Measurements from ENCODE around the gene GTF2IRD1. TPM values are rescaled to one million over a fixed set of nuclear protein-coding genes. Genes with fewer than 3 reads are reported as not detected.
"Not testable (repeated sequence)": the region's sequence is repeated elsewhere in the genome, so short reads cannot be mapped to it uniquely, and the experiment has no call there.

The GTF2IRD1 gene
- total RNA-seq, 4 donors from 2014 or later = 42.9 to 109 (median 77.0) TPM

DNA sequence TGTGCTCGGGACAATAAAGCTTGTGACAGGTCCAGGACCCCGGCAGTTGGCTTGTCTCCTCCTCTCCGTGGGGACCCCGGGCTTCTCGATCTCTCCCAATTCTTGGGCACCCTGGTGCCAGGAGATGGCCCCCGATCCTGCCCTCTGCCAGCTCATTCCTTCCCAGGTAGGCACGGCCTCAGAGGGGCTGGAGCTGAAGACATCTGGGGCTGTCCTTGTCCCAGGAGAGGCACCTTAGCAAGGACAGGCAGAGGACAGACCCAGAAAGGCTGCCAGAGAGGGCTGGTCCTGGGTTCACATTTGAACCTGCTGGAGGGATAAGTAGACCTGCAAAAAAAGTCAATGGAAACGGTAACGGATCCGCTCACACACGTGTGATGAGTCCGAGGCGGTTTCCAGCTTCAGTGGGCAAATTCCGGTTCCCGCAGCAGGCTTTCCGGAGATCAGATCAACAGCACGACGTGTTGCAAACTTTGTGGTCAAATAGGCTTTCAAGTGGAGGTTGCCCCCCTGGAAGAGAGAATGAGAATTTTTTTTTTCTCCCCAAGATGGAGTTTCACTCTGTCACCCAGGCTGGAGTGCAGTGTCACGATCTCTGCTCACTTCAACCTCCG is 47.7 kb upstream of the GTF2IRD1 start:
- no peak for TF ChIP-seq CTCF (IDR thresholded peaks at IDR 0.05 in 4 of 5, conservative IDR thresholded peaks at IDR 0.05 in 1 of 5)
- TF ChIP-seq POLR2A (IDR thresholded peaks at IDR 0.05) = no peak
- no peak overlapping the region for H3K27ac ChIP-seq
- intact Hi-C loops (cut with DNase I; ENCODE audit: low total_unique reads) = no loop called here
- ATAC-seq (no peak), DNase-seq (no peak)
- no peaks in the 10 kb centered on the region for H3K9me3 ChIP-seq
- H3K4me3 ChIP-seq = no peak overlapping the region
- no peaks in the 10 kb centered on the region for H3K27me3 ChIP-seq
- in situ Hi-C loops (cut with MboI; ENCODE audit: low sequenced_read_pairs in 4 of 4) = loop anchor here in 2 of 4 donors (10.0 to 25.0 kb wide), 3 partner anchors 201 to 631 kb away; no protein-coding TSS in a partner anchor
- H3K36me3 ChIP-seq = no peaks in the 10 kb centered on the region
- no peaks in the 10 kb centered on the region for H3K4me1 ChIP-seq

- DNase-seq = no peak
- Histone ChIP-seq H3K27ac (no peak overlapping the region), H3K9me3 (no peaks in the 10 kb centered on the region), H3K4me1 (no peaks in the 10 kb centered on the region), H3K36me3 (no peaks in the 10 kb centered on the region), H3K4me3 (no peak overlapping the region), H3K27me3 (no peaks in the 10 kb centered on the region)
- TF ChIP-seq POLR2A (IDR thresholded peaks at IDR 0.05) (no peak), CTCF (IDR thresholded peaks at IDR 0.05 in 4 of 5, conservative IDR thresholded peaks at IDR 0.05 in 1 of 5) (no peak)
- intact Hi-C loops (cut with DNase I; ENCODE audit: low total_unique reads) = no loop called here
- in situ Hi-C loops (cut with MboI; ENCODE audit: low sequenced_read_pairs in 4 of 4) = loop anchor here in 2 of 4 donors (10.0 to 25.0 kb wide), 3 partner anchors 203 to 629 kb away; no protein-coding TSS in a partner anchor
- ATAC-seq = no peak
Observed at GRCh38 chr7:74407958-74408357, 45.7 kb upstream of the GTF2IRD1 start.

DNA sequence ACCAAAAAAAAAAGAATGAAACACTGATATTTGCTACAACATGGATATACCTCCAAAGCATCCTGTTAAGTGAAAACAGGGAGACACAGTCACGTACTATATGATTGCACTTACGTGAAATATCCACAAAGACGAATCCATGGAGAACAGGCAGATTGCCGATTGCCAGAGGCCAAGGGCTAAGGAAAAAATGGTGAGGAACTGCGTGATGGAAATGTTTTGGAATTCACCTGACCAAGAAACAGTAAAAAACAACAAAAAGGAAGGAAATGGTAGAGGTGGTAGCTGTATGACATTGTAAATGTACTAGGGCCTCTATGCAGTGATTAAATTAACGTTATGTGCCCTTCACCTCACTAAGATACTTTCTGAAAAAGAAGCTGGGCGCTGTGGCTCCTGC is 44.1 kb upstream of the GTF2IRD1 start:
- ATAC-seq (no peak), DNase-seq (no peak)
- H3K4me1 ChIP-seq = no peaks in the 10 kb centered on the region
- no peak overlapping the region for H3K4me3 ChIP-seq
- TF ChIP-seq CTCF (IDR thresholded peaks at IDR 0.05 in 4 of 5, conservative IDR thresholded peaks at IDR 0.05 in 1 of 5) (no peak), POLR2A (IDR thresholded peaks at IDR 0.05) (no peak)
- in situ Hi-C loops (cut with MboI; ENCODE audit: low sequenced_read_pairs in 4 of 4) (loop anchor here in 2 of 4 donors (10.0 to 25.0 kb wide), 3 partner anchors 205 to 628 kb away; no protein-coding TSS in a partner anchor), intact Hi-C loops (cut with DNase I; ENCODE audit: low total_unique reads) (no loop called here)
- H3K27ac ChIP-seq = no peak overlapping the region
- H3K9me3 ChIP-seq = no peaks in the 10 kb centered on the region
- H3K36me3 ChIP-seq = no peaks in the 10 kb centered on the region
- H3K27me3 ChIP-seq = no peaks in the 10 kb centered on the region

DNA sequence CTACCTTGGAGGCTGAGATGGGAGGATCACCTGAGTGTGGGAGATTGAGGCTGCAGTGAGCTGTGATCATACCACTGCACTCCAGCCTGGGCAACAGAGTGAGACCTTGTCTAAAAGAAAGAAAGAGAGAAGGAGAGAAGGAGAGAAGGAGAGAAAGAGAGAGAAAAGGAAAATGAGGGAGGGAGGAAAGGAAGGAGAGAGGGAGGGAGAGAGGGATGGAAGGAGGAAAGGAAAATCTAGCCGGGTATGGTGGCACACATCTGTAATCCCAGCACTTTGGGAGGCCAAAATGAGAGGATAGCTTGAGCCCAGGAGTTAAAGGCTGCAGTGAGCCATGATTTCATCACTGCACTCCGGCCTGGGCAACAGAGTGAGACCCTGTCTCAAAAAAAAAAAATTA is 42.9 kb upstream of the GTF2IRD1 start:
- no peak overlapping the region for H3K4me3 ChIP-seq
- ATAC-seq (no peak), DNase-seq (no peak)
- no peaks in the 10 kb centered on the region for H3K36me3 ChIP-seq
- no peaks in the 10 kb centered on the region for H3K27me3 ChIP-seq
- intact Hi-C loops (cut with DNase I; ENCODE audit: low total_unique reads) = no loop called here
- H3K27ac ChIP-seq = no peak overlapping the region
- TF ChIP-seq CTCF (IDR thresholded peaks at IDR 0.05 in 4 of 5, conservative IDR thresholded peaks at IDR 0.05 in 1 of 5) = no peak
- no peak for TF ChIP-seq POLR2A (IDR thresholded peaks at IDR 0.05)
- in situ Hi-C loops (cut with MboI; ENCODE audit: low sequenced_read_pairs in 4 of 4) = loop anchor here in 1 of 4 donors (25.0 kb wide), 1 partner anchor 627 kb away; no protein-coding TSS in a partner anchor
- H3K4me1 ChIP-seq = no peaks in the 10 kb centered on the region
- H3K9me3 ChIP-seq = no peaks in the 10 kb centered on the region

DNA sequence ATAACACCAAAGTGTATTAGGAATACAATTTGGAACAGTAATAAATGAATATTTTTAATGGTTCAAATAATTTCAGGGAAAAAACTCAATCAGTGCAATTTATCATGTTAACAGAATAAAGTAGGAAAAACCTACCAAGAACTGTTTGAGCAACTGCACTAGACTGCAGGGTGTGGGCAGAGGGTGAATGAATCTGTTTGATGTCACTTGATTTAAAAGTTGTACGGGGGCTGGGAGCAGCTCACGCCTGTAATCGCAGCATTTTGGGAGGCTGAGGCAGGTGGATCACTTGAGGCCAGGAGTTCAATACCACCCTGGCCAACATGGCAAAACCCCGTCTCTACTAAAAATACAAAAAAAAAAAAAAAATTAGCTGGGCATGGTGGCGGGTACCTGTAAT is 42.1 kb upstream of the GTF2IRD1 start:
- in situ Hi-C loops (cut with MboI; ENCODE audit: low sequenced_read_pairs in 4 of 4) = loop anchor here in 1 of 4 donors (25.0 kb wide), 1 partner anchor 626 kb away; no protein-coding TSS in a partner anchor
- not testable (repeated sequence) for ATAC-seq

More for the DNA sequence above, 42.1 kb upstream of the GTF2IRD1 start:
- H3K27ac ChIP-seq; intact Hi-C loops (cut with DNase I; ENCODE audit: low total_unique reads); H3K36me3 ChIP-seq; DNase-seq; H3K9me3 ChIP-seq; H3K4me1 ChIP-seq; H3K27me3 ChIP-seq; H3K4me3 ChIP-seq: not testable (repeated sequence)

All from gastrocnemius medialis (tissue), 4 donors.